ENCODE data around the gene MYRF.
A peak's percentile ranks its signal among the peaks of the same experiment; 100 is the strongest.

Gene MYRF

GRCh38 chr11:61714916-61715315, 37.5 kb upstream of the MYRF start:
- Histone ChIP-seq H3K4me3 (replicated peaks; ENCODE audit: insufficient read depth, low read length) (no peak overlapping the region), H3K27me3 (ENCODE audit: insufficient read depth, poor library complexity, severe bottlenecking) (no peaks in the 10 kb centered on the region), H3K27ac (replicated peaks) (no peak overlapping the region)
- TF ChIP-seq SPI1 (IDR thresholded peaks at IDR 0.05; ENCODE audit: borderline replicate concordance, low read depth): no peak
- no peak for TF ChIP-seq REST (IDR thresholded peaks at IDR 0.05; ENCODE audit: insufficient replicate concordance, low read depth)
- TF ChIP-seq CTCF (IDR thresholded peaks at IDR 0.05; ENCODE audit: insufficient read depth, low read length): no peak
- TF ChIP-seq POLR2AphosphoS5 (IDR thresholded peaks at IDR 0.05; ENCODE audit: low read depth): no peak
- no peak for TF ChIP-seq GABPA (IDR thresholded peaks at IDR 0.05; ENCODE audit: low read depth)
- DNase-seq (ENCODE audit: low read depth in 1 of 2, low spot score in 1 of 2): no peak

GRCh38 chr11:61715867-61716266, 36.6 kb upstream of the MYRF start:
- TF ChIP-seq CTCF (IDR thresholded peaks at IDR 0.05; ENCODE audit: insufficient read depth, low read length): no peak
- no peak for DNase-seq (ENCODE audit: low read depth in 1 of 2, low spot score in 1 of 2)
- Histone ChIP-seq H3K27me3 (ENCODE audit: insufficient read depth, poor library complexity, severe bottlenecking) (no peaks in the 10 kb centered on the region), H3K4me3 (replicated peaks; ENCODE audit: insufficient read depth, low read length) (no peak overlapping the region), H3K27ac (replicated peaks) (no peak overlapping the region)

- H3K4me3 ChIP-seq (replicated peaks; ENCODE audit: insufficient read depth, low read length): no peak overlapping the region
- no peak overlapping the region for H3K27ac ChIP-seq (replicated peaks)
- TF ChIP-seq REST (IDR thresholded peaks at IDR 0.05; ENCODE audit: insufficient replicate concordance, low read depth): no peak
- peak; percentile 66 for TF ChIP-seq SPI1 (IDR thresholded peaks at IDR 0.05; ENCODE audit: borderline replicate concordance, low read depth)
- no peaks in the 10 kb centered on the region for H3K27me3 ChIP-seq (ENCODE audit: insufficient read depth, poor library complexity, severe bottlenecking)
- no peak for DNase-seq (ENCODE audit: low read depth in 1 of 2, low spot score in 1 of 2)
These were observed 35.8 kb upstream of the MYRF start for GRCh38 chr11:61716478-61717285.

GRCh38 chr11:61717286-61718033, 35.0 kb upstream of the MYRF start:
- Histone ChIP-seq H3K27me3 (ENCODE audit: insufficient read depth, poor library complexity, severe bottlenecking) (no peaks in the 10 kb centered on the region), H3K27ac (replicated peaks) (no peak overlapping the region), H3K4me3 (replicated peaks; ENCODE audit: insufficient read depth, low read length) (no peak overlapping the region)
- no peak for TF ChIP-seq GABPA (IDR thresholded peaks at IDR 0.05; ENCODE audit: low read depth)
- no peak for TF ChIP-seq REST (IDR thresholded peaks at IDR 0.05; ENCODE audit: insufficient replicate concordance, low read depth)
- TF ChIP-seq POLR2AphosphoS5 (IDR thresholded peaks at IDR 0.05; ENCODE audit: low read depth): no peak
- TF ChIP-seq CTCF (IDR thresholded peaks at IDR 0.05; ENCODE audit: insufficient read depth, low read length): no peak
- TF ChIP-seq SPI1 (IDR thresholded peaks at IDR 0.05; ENCODE audit: borderline replicate concordance, low read depth): no peak
- DNase-seq (ENCODE audit: low read depth in 1 of 2, low spot score in 1 of 2): no peak

Data from HL-60 (cell line).